Epithelial cell of proximal tubule (primary cell): Measurements from ENCODE around the gene TMEM115. TPM values are rescaled to one million over a fixed set of nuclear protein-coding genes. Genes with fewer than 3 reads are reported as not detected.

ENCODE experiments used
- DNase-seq: peaks from one replicate; pipeline ENCODE4 v3.0.0-alpha.2; 2011; ENCODE audit warnings: low read depth
- H3K4me3 ChIP-seq: 2 replicates; pipeline ENCODE4 v1.5.1; 2011; ENCODE audit warnings: low read depth, mild to moderate bottlenecking, low read length
- total RNA-seq: library from RNA; depleted of rRNA; stranded (reverse); fragments of >200 nt; gene quantifications from 2 replicates; pipeline ENCODE4 v1.2.3, GENCODE V29; 2015
- TF ChIP-seq, protein P1 (sequence below): conservative IDR thresholded peaks from 2 replicates; pipeline ENCODE4 v1.5.1; 2012; ENCODE audit warnings: low read depth, mild to moderate bottlenecking, low read length

Gene TMEM115
- total RNA-seq, 1 donor from 2014 or later: 54.6 TPM

DNA sequence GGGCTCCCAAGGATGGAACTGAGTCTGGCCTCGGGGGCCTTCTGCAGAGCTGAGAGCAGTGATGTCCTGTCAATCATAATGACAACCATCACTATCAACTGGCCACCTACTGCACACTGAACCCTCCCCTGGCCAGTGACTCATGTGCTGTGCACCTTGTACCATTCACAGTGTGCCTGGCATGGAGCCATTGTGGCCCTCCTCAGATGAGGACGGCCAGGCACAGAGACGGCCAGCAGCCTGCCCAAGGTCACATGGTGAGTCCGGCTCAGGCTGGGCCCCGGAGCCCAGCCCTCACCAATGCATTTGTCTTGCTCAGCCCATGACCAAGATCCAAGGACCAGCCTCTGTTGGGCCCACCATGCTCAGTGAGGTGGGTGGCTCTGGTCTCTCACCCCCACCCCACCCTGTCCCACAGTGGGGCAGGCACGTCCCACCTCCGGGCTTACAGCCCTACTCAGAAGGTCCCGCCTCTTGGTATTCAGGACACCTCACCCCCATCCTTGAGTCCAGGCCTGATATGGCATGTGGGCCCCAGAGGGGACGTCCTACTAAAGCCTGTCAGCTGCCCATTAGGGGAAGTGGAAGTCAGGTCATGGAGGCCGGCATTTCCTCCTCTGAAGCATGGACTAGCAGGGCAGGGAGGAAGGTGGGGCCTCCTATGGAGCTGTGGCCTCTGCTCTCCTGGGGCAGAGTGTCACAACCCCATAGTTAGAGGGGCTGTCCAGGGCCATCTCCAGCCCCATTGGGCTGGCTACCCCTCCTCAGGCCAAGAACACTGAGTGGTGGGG is 35.9 kb upstream of the TMEM115 start:
- DNase-seq: no peak
- TF ChIP-seq, protein P1, sequence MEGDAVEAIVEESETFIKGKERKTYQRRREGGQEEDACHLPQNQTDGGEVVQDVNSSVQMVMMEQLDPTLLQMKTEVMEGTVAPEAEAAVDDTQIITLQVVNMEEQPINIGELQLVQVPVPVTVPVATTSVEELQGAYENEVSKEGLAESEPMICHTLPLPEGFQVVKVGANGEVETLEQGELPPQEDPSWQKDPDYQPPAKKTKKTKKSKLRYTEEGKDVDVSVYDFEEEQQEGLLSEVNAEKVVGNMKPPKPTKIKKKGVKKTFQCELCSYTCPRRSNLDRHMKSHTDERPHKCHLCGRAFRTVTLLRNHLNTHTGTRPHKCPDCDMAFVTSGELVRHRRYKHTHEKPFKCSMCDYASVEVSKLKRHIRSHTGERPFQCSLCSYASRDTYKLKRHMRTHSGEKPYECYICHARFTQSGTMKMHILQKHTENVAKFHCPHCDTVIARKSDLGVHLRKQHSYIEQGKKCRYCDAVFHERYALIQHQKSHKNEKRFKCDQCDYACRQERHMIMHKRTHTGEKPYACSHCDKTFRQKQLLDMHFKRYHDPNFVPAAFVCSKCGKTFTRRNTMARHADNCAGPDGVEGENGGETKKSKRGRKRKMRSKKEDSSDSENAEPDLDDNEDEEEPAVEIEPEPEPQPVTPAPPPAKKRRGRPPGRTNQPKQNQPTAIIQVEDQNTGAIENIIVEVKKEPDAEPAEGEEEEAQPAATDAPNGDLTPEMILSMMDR: no peak
- H3K4me3 ChIP-seq: no peak overlapping the region

DNA sequence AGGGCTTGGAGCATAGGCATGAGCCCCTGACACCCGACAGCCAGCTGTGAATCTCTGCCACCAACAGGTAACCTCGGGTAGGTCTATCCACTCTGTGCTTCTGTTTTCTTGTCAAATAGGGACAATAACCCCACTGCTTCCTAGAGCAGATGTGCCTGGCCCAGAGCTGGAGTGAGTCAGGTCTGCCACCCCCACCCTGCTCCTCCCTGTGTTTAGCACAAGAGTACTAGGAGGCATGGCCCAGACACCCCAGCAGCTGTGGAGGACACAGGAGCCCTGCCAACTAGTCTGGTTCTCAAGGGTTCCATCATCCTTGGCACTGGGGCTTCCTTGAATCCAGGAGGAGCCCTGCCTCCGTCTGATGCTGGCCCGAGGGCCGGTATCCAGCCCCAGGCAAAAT is 33.7 kb upstream of the TMEM115 start:
- TF ChIP-seq, protein P1: no peak
- H3K4me3 ChIP-seq: no peak overlapping the region
- no peak for DNase-seq

DNA sequence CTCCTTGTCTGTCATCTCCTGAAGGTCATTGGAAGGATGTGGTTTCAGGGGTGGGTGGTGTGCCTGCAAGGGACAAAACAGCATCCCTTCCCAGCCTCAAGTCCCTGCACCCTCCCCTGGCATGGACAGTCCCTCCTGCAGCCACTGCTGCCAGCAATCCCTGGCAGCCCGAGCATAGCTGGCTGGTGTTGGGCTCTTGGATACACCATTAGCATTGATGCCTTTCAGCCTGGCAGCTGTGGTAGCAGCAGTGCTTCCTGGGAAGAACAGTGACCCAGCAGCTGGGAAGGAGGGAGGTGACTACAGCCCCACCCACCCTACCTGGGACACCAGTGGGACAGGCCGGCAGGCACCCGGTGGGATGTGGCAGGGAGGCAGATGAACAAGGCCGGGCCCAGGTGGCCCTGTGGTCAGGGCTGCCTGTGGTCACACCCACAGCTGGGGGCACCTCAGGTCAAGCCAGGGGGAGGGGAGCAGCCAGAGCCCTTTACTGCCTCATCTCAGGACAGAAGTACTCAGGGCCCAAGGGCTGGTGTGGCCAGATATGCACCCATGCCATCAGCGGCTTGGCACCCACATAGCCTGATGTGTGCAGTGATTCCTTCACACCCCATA is 32.9 kb upstream of the TMEM115 start:
- TF ChIP-seq, protein P1: no peak
- DNase-seq: no peak
- no peak overlapping the region for H3K4me3 ChIP-seq

DNA sequence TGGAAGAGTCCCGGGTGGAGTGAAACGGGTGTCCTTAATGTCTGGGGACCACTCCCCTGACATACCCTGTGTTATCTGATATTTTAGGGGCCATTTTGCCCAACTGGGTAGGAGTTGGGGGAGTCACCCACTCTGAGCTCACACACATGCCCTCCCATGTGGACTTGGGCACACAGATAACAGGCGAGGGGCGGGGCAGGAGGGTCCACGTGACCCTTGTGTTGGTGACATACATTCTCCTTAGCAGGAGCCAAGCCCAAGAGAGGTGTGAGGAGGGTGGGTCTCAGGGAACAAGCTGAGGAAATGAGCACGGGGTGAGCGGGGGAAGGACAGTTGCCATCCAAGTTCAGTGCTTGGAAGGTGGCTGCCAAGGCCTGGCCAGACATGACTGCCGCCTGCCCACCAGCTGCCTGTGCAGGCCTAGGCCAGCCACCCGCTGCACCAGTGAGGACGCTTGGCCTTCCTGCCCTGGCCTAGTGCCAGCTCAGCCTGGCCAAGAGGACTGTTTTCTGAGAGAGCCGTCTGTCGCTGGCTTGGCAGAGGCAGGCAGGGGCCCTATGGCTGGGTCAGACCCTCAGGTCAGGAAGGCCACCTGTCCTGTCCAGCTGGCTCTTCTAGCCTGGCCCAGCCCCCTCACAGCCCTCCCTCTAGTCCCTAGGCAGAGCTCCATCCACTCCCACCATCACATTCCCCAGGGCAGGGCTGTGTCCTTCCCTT is 31.3 kb upstream of the TMEM115 start:
- TF ChIP-seq, protein P1: no peak
- H3K4me3 ChIP-seq: no peak overlapping the region
- DNase-seq: no peak

DNA sequence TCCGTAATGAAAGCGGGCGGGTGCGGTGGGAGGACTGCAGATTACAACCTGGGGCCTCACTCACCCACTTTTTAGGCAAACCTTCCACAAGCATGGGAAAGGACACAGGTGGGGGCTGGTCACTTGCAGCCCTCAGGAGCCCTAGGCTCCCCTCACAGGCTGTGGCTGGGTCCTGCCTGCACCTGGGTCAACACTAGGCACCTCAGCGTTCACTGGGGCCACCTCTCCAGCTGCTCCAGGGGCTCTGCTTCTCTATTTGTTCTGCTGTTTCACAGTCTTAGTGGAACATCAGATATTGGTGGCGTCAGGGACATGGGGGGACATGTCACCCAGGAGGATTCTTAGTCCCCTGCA is 30.1 kb upstream of the TMEM115 start:
- DNase-seq: no peak
- no peak overlapping the region for H3K4me3 ChIP-seq
- TF ChIP-seq, protein P1: no peak

DNA sequence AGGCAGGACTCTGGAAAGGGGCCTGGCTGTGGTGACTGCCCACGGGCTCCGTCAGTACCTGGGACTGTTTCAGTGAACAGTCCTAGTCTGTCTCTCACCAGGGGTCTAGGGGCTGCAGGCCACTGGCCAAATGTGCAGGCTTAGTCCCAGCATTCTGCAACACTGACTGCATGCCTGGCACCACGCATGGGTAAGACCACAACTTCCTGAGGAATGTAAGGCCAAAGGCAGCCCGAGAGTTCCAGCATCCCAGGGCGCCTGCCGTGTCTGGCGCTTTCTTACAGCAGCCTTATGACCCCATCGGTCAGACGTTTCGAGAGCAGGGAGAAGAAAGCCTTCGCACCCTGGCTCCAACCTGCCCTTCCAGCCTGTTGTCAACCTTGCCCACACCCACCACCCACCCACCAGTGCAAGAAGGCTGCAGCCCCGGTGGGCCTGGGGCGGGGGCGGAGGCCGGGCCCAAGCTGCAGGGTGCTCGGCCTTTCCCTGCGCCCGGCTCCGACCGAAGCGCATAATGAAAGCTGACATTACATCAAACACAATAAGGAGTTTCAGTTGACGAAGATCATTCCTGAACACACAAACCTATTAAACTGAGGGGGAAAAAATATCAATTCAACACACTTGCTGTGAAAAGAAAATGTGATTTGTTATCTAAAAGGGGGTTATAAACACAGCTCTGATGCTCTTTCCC is 29.5 kb upstream of the TMEM115 start:
- TF ChIP-seq, protein P1: no peak
- DNase-seq: no peak
- no peak overlapping the region for H3K4me3 ChIP-seq
